ENCODE data around the gene EMP1. TPM values are rescaled to one million over a fixed set of nuclear protein-coding genes. Genes with fewer than 3 reads are reported as not detected.

Gene EMP1
- polyA plus RNA-seq, 1 donor, result 45.2 TPM

DNA sequence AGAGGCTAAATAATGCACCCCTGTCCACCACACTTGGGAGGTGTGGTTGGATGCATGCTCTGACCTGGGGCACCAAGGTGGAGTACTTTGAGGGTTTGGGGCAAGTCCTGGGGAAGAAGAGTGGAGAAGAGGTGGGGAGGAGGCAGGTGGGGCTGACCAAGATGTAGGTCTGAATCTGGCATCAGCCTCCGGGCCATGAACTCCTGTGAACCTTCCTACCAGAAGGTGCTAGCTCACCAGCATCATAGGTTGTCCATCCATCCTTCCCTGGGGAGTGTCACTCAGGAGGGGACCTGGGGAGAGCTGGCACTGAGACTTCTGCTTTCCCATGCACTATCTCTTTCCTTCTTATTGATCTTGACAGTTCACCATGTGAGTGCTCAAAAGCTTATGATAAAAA, 13.6 kb upstream of the EMP1 start:
- WGBS (ENCODE audit: insufficient coverage, low lambda C conversion rate), result no CpG with 5 or more reads among the region's 1 CpG
- Histone ChIP-seq H3K27ac (ENCODE audit: low read length) (no peak overlapping the region), H3K9me3 (ENCODE audit: control insufficient read depth, low read depth, low read length) (no peaks in the 10 kb centered on the region), H3K36me3 (ENCODE audit: control insufficient read depth, insufficient read depth, low read length) (no peaks in the 10 kb centered on the region), H3K4me3 (ENCODE audit: low read length) (no peak overlapping the region), H3K4me1 (ENCODE audit: control insufficient read depth, insufficient read depth, low read length) (peaks cover 38% of the 10 kb centered on the region), H3K27me3 (ENCODE audit: control insufficient read depth, insufficient read depth, low read length) (no peaks in the 10 kb centered on the region)
- DNase-seq, result no peak

DNA sequence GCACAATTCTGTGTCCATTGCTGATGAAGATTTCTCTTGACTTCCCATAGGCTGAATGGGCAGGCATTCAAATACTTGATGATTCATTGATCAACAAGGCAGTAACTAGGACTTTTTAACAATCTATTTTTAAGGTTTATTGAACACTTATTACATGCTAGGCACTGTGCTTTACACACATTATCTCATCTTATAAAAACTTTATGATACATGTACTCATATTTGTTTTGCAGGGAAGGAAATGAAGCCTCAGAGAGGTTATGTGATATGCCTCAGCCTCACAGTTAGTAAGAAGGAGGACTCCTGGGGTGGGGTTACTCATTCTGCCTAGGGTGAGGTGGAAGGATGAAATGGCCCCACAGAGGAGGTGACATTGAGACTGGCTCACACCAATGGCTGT, 12.9 kb upstream of the EMP1 start:
- Histone ChIP-seq H3K4me3 (ENCODE audit: low read length) (no peak overlapping the region), H3K4me1 (ENCODE audit: control insufficient read depth, insufficient read depth, low read length) (peaks cover 30% of the 10 kb centered on the region), H3K27ac (ENCODE audit: low read length) (no peak overlapping the region), H3K36me3 (ENCODE audit: control insufficient read depth, insufficient read depth, low read length) (no peaks in the 10 kb centered on the region), H3K9me3 (ENCODE audit: control insufficient read depth, low read depth, low read length) (no peaks in the 10 kb centered on the region), H3K27me3 (ENCODE audit: control insufficient read depth, insufficient read depth, low read length) (no peaks in the 10 kb centered on the region)
- DNase-seq, result no peak

DNA sequence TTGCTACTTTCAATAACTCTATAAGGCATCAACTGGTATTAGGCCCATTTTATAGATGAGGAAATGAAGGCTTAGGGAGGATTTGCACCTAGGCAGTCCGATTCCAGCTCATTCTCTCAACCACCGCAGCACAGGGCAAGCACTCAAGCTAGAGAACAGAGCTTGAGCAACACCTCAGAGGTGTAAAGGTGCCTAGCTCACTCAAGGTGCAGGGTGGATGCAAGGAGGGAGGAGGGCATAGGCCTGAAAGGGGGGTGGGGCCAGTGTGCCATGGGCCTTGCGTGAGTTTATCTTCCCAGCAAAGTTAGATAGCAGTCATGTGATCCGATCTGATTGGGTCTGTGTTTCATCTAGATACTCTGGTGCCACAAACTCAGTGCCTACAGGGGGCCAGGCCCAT, 10.2 kb upstream of the EMP1 start:
- H3K9me3 ChIP-seq (ENCODE audit: control insufficient read depth, low read depth, low read length), result no peaks in the 10 kb centered on the region
- H3K36me3 ChIP-seq (ENCODE audit: control insufficient read depth, insufficient read depth, low read length), result no peaks in the 10 kb centered on the region
- WGBS (ENCODE audit: insufficient coverage, low lambda C conversion rate), result no CpG with 5 or more reads among the region's 4 CpGs
- DNase-seq, result peak; percentile 79 to 80
- peak overlapping the region; percentile 72 for H3K27ac ChIP-seq (ENCODE audit: low read length)
- no peaks in the 10 kb centered on the region for H3K27me3 ChIP-seq (ENCODE audit: control insufficient read depth, insufficient read depth, low read length)
- H3K4me3 ChIP-seq (ENCODE audit: low read length), result no peak overlapping the region
- H3K4me1 ChIP-seq (ENCODE audit: control insufficient read depth, insufficient read depth, low read length), result peaks cover 20% of the 10 kb centered on the region

DNA sequence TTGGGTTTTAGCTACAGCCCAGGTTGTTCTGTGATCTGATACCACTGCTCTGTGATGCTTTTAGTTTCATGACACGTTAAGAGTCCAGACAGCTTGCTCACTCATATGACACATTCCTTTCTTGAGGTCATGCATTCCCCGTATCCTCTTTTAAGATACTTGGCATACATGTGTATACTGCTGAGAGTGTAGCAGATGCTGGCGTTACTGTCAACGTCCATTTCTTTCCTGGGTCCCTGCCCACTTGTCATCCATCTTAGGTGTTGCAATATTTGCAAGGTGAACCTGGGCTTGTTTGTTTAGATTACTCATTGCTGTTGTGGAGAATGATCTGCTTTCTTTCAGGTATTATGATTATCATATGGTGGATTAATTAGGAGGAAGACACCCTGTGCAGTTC, 9.1 kb upstream of the EMP1 start:
- Histone ChIP-seq H3K27ac (ENCODE audit: low read length) (peak overlapping the region; percentile 72), H3K27me3 (ENCODE audit: control insufficient read depth, insufficient read depth, low read length) (no peaks in the 10 kb centered on the region), H3K9me3 (ENCODE audit: control insufficient read depth, low read depth, low read length) (no peaks in the 10 kb centered on the region), H3K36me3 (ENCODE audit: control insufficient read depth, insufficient read depth, low read length) (no peaks in the 10 kb centered on the region), H3K4me1 (ENCODE audit: control insufficient read depth, insufficient read depth, low read length) (peaks cover 20% of the 10 kb centered on the region), H3K4me3 (ENCODE audit: low read length) (no peak overlapping the region)
- peak in 1 of 2 donors; percentile 22 for DNase-seq
- WGBS (ENCODE audit: insufficient coverage, low lambda C conversion rate), result no CpG with 5 or more reads among the region's 4 CpGs

DNA sequence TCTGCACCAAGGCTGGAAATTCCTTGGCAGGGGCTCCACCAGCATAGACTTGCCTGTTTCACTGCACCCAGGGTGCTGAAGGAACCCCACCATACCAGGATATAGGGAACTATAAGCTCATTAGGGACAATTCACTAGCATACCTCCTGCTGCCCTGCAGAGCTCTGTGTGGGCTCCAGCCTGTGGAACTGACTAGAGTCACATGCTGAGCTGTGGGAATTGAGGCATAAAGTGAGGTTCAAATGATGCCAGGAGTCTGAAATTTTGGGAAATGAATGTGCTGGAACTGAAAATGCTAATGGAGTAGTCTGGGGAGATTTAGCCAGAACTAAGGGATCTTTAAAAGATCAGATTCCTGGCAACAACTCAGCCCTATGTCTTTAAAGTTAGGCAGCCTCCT, 7.3 kb upstream of the EMP1 start:
- no peaks in the 10 kb centered on the region for H3K27me3 ChIP-seq (ENCODE audit: control insufficient read depth, insufficient read depth, low read length)
- H3K4me1 ChIP-seq (ENCODE audit: control insufficient read depth, insufficient read depth, low read length), result peaks cover 21% of the 10 kb centered on the region
- DNase-seq, result no peak
- no peaks in the 10 kb centered on the region for H3K9me3 ChIP-seq (ENCODE audit: control insufficient read depth, low read depth, low read length)
- H3K27ac ChIP-seq (ENCODE audit: low read length), result no peak overlapping the region
- no peaks in the 10 kb centered on the region for H3K36me3 ChIP-seq (ENCODE audit: control insufficient read depth, insufficient read depth, low read length)
- H3K4me3 ChIP-seq (ENCODE audit: low read length), result no peak overlapping the region

DNA sequence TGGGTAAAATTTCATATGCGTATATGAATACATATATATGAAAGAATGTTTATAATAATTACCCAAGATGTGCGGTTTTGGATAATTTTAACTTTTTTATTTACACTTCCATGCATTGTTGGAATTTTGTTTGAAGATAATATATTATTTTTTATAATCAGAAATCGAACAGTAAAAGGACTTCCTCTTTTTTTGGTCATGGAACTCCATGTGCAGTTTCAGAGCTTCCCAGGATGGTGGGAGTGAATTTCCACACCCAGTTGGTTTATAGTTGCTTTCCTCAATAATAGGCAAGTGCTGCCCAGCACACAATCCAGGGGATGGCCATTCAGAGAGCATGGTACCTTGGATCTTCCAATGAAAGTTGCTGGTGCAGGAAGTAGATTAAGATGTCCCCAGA, 6.3 kb upstream of the EMP1 start:
- no peak for DNase-seq
- 92% methylated on average over 2 of the region's 3 CpGs for WGBS (ENCODE audit: insufficient coverage, low lambda C conversion rate)
- Histone ChIP-seq H3K36me3 (ENCODE audit: control insufficient read depth, insufficient read depth, low read length) (no peaks in the 10 kb centered on the region), H3K4me3 (ENCODE audit: low read length) (no peak overlapping the region), H3K27ac (ENCODE audit: low read length) (no peak overlapping the region), H3K9me3 (ENCODE audit: control insufficient read depth, low read depth, low read length) (no peaks in the 10 kb centered on the region), H3K27me3 (ENCODE audit: control insufficient read depth, insufficient read depth, low read length) (no peaks in the 10 kb centered on the region), H3K4me1 (ENCODE audit: control insufficient read depth, insufficient read depth, low read length) (peaks cover 30% of the 10 kb centered on the region)

DNA sequence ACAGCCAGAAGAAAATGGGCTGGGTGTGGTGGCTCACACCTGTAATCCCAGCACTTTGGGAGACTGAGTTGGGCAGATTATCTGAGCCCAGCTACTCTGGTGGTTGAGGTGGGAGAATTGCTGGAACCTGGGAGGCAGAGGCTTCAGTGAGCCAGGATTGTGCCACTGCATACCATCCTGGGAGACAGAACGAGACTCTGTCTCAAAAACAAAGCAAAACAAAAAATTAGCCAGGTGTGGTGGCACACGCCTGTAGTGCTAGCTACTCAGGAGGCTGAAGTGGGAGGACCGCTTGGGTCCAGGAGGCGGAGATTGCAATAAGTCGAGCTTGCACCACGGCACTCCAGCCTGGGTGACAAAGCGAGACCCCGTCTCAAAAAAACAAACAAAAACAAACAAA, 3.8 kb upstream of the EMP1 start:
- H3K36me3 ChIP-seq (ENCODE audit: control insufficient read depth, insufficient read depth, low read length), result no peaks in the 10 kb centered on the region
- H3K4me1 ChIP-seq (ENCODE audit: control insufficient read depth, insufficient read depth, low read length), result peaks cover 25% of the 10 kb centered on the region
- no peaks in the 10 kb centered on the region for H3K9me3 ChIP-seq (ENCODE audit: control insufficient read depth, low read depth, low read length)
- WGBS (ENCODE audit: insufficient coverage, low lambda C conversion rate), result no CpG with 5 or more reads among the region's 8 CpGs
- no peak overlapping the region for H3K27ac ChIP-seq (ENCODE audit: low read length)
- no peak for DNase-seq
- no peaks in the 10 kb centered on the region for H3K27me3 ChIP-seq (ENCODE audit: control insufficient read depth, insufficient read depth, low read length)
- no peak overlapping the region for H3K4me3 ChIP-seq (ENCODE audit: low read length)

DNA sequence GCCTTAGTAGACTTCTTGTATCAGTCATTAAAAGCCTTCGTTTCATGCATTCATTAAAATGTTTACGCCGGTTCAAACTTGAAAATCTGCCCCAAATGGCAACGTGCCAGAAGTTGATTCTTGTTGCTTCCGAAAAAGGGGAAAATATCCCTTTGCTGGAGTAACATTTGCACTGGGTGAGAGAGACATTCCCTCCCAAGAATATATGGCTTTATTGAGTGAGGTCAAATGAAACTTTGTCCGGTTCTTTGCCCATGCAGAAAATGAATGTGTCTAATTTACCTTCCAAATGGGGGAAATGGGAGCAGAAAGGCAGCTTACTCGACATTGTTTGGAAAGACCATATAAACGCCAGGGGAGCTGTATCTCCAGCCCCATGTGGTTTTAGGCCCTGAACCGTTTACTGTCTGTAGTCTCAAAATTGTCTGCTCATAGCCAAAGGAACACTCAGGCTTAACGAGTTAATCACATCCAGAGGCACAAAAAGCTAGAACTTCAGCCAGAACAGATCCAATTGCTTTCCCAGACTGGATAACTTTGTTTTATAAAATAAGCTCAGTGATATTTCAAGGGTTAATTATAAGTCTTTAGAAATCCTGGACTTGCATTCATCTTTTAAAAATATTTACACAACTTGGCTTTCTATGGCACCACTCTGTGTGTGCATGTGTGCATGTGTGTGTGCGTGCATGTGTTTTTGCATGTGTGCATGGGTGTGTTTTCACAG, 2.9 kb upstream of the EMP1 start:
- Histone ChIP-seq H3K27ac (ENCODE audit: low read length) (no peak overlapping the region), H3K4me1 (ENCODE audit: control insufficient read depth, insufficient read depth, low read length) (peaks cover 25% of the 10 kb centered on the region), H3K27me3 (ENCODE audit: control insufficient read depth, insufficient read depth, low read length) (no peaks in the 10 kb centered on the region), H3K4me3 (ENCODE audit: low read length) (no peak overlapping the region), H3K9me3 (ENCODE audit: control insufficient read depth, low read depth, low read length) (no peaks in the 10 kb centered on the region), H3K36me3 (ENCODE audit: control insufficient read depth, insufficient read depth, low read length) (no peaks in the 10 kb centered on the region)
- WGBS (ENCODE audit: insufficient coverage, low lambda C conversion rate), result no CpG with 5 or more reads among the region's 11 CpGs
- DNase-seq, result no peak

DNA sequence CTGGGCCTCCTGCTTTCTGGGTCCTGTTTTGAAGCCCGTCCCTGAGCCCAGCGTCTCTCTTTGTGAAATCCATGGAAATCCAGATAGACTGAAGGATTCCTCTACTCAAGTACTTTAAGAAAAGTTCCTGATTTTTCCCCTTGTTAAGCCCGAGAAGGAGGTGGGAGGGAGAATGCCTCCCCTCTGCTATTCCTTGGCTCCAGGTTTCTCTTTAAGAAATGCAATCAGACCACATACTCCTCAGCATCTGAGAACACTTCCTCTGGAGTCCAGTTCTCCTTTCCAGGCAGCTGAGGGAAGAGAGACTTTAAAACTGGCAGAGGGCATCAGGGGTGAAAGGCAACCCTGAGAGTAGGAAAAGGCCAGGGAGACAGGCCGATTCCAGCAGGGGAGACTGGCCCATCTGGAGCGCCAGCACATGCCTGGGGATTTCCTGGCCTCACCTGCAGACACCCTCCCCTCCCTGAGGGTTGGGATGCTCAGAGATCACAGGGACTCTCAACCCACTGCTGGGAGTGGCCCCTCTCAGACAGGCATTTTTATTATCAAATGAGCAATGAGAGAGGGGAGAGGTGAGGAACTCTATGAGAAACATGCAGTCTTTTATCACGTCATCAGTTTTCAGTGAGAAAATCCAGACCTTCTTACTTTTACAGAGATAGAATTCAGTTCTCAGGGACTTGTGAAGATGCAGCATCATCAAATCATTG, 2.0 kb upstream of the EMP1 start:
- WGBS (ENCODE audit: insufficient coverage, low lambda C conversion rate), result no CpG with 5 or more reads among the region's 6 CpGs
- H3K27me3 ChIP-seq (ENCODE audit: control insufficient read depth, insufficient read depth, low read length), result no peaks in the 10 kb centered on the region
- DNase-seq, result peak in 1 of 2 donors; percentile 80
- H3K36me3 ChIP-seq (ENCODE audit: control insufficient read depth, insufficient read depth, low read length), result no peaks in the 10 kb centered on the region
- H3K4me3 ChIP-seq (ENCODE audit: low read length), result no peak overlapping the region
- H3K9me3 ChIP-seq (ENCODE audit: control insufficient read depth, low read depth, low read length), result no peaks in the 10 kb centered on the region
- peak overlapping the region; percentile 90 for H3K27ac ChIP-seq (ENCODE audit: low read length)
- peaks cover 25% of the 10 kb centered on the region for H3K4me1 ChIP-seq (ENCODE audit: control insufficient read depth, insufficient read depth, low read length)

DNA sequence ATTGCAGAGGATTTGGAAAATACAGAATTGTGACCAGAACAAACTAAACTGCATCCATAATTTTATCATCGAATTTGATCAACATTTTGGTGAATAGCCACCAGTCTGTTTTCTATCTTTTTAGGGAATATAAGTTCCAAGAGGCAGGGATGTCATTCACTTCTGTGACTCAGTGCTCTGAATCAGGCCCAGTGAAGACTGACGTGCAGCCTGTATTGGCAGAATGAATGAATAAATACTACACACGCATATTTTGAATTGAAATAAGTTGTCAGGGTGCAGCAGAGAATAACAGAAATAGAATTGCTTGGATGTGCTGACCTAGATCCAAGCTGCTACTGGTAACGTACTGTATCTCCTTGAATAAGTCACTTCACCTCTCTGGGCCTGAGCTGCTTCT, 1.3 kb upstream of the EMP1 start:
- H3K36me3 ChIP-seq (ENCODE audit: control insufficient read depth, insufficient read depth, low read length), result no peaks in the 10 kb centered on the region
- H3K27me3 ChIP-seq (ENCODE audit: control insufficient read depth, insufficient read depth, low read length), result no peaks in the 10 kb centered on the region
- no peak overlapping the region for H3K4me3 ChIP-seq (ENCODE audit: low read length)
- H3K27ac ChIP-seq (ENCODE audit: low read length), result peak overlapping the region; percentile 90
- peaks cover 25% of the 10 kb centered on the region for H3K4me1 ChIP-seq (ENCODE audit: control insufficient read depth, insufficient read depth, low read length)
- H3K9me3 ChIP-seq (ENCODE audit: control insufficient read depth, low read depth, low read length), result no peaks in the 10 kb centered on the region
- no CpG with 5 or more reads among the region's 4 CpGs for WGBS (ENCODE audit: insufficient coverage, low lambda C conversion rate)
- no peak for DNase-seq

DNA sequence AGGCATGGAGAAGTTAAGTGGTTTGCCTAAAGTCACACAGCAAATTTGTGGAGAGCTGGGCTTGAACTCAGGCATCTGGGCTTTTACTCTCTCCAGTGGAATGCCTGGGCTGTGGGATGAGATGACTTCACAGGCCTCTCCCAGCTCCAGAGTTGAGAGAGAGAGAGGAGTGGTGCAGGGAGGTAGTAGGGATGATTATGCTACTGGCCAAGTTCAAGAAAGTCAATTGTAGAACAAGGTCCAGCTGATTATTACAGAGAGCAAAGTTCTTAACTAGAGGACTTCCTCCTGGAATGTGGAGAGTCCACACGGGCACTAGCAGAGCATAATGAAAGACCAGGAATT, 769 bp upstream of the EMP1 start:
- no peak overlapping the region for H3K4me3 ChIP-seq (ENCODE audit: low read length)
- WGBS (ENCODE audit: insufficient coverage, low lambda C conversion rate), result no CpG with 5 or more reads among the region's 1 CpG
- peak; percentile 89 to 96 for DNase-seq

More for the DNA sequence above, 769 bp upstream of the EMP1 start:
- Histone ChIP-seq H3K36me3 (ENCODE audit: control insufficient read depth, insufficient read depth, low read length) (no peaks in the 10 kb centered on the region), H3K9me3 (ENCODE audit: control insufficient read depth, low read depth, low read length) (no peaks in the 10 kb centered on the region), H3K27me3 (ENCODE audit: control insufficient read depth, insufficient read depth, low read length) (no peaks in the 10 kb centered on the region), H3K4me1 (ENCODE audit: control insufficient read depth, insufficient read depth, low read length) (peaks cover 25% of the 10 kb centered on the region), H3K27ac (ENCODE audit: low read length) (peak overlapping the region; percentile 90)
